Gastrocnemius medialis (tissue), 4 donors: ENCODE results near the gene HNRNPUL1. TPM values are rescaled to one million over a fixed set of nuclear protein-coding genes. Genes with fewer than 3 reads are reported as not detected.

Experiments used
- ATAC-seq, 2 donors: fragments of 150-250 bp; one replicate each; pipeline ENCODE4 v1.9.1; 2016
- DNase-seq, 2 donors: peaks; one replicate each; pipeline ENCODE4 v3.0.0-alpha.2; 2019
- H3K27ac ChIP-seq, 4 donors: fragments of 200-600 bp; sonication (generic); 1 replicate in 1 of 4; 2 replicates in 3 of 4; pipeline ENCODE4 v1.5.1; 2016 to 2018; ENCODE audit warnings: mild to moderate bottlenecking in 2 of 4, moderate library complexity in 1 of 4
- H3K27me3 ChIP-seq, 3 donors: fragments of 200-600 bp; sonication (generic) in 2 of 3; 1 replicate in 1 of 3; 2 replicates in 2 of 3; pipeline versions ENCODE4 v1.5.1 to v1.6.0; 2016 to 2019; ENCODE audit warnings: mild to moderate bottlenecking in 1 of 3, moderate library complexity in 1 of 3
- H3K36me3 ChIP-seq, 2 donors: fragments of 200-600 bp; sonication (generic) in 1 of 2; one replicate each; pipeline ENCODE4 v1.5.1; 2017 to 2018
- H3K4me1 ChIP-seq, 2 donors: fragments of 200-600 bp; sonication (generic) in 1 of 2; one replicate each; pipeline ENCODE4 v1.5.1; 2016 to 2017; ENCODE audit warnings: mild to moderate bottlenecking in 2 of 2
- H3K4me3 ChIP-seq, 4 donors: fragments of 200-600 bp; sonication (generic) in 3 of 4; 1 replicate in 1 of 4; 2 replicates in 3 of 4; pipeline ENCODE4 v1.5.1; 2016 to 2019; ENCODE audit warnings: mild to moderate bottlenecking in 2 of 4
- H3K9me3 ChIP-seq, 3 donors: fragments of 200-600 bp; sonication (generic) in 2 of 3; 1 replicate in 1 of 3; 2 replicates in 2 of 3; pipeline ENCODE4 v1.5.1; 2016 to 2019
- POLR2A ChIP-seq, 2 donors: fragments of 450-650 bp; IDR thresholded peaks; one replicate each; pipeline ENCODE4 v1.6.1; 2017; ENCODE audit warnings: antibody characterized with exemption in 2 of 2, mild to moderate bottlenecking in 2 of 2, moderate library complexity in 2 of 2
- in situ Hi-C, 4 donors: fragments of 200-750 bp; cut with MboI; loops; one replicate each; pipeline versions ENCODE4 v1.15.0 to v1.8.0; 2017; ENCODE audit warnings: low sequenced_read_pairs in 4 of 4
- intact Hi-C: fragments of 100-400 bp; cut with DNase I; formaldehyde crosslinking; loops from one replicate; pipeline ENCODE4 v1.15.1; 2023; ENCODE audit warnings: low total_unique reads
- total RNA-seq, 4 donors: library from RNA; depleted of rRNA; stranded (reverse); fragments of >200 nt; gene quantifications; one replicate each; pipeline versions ENCODE4 v1.1.0 to v1.2.3, GENCODE V29; 2016
- TF ChIP-seq, protein P1 (sequence below), 5 experiments: fragments of 450-650 bp in 3 of 5; fragments of 200-600 bp in 2 of 5; sonication (generic) in 2 of 5; IDR thresholded peaks in 4 of 5; conservative IDR thresholded peaks in 1 of 5; 1 replicate in 4 of 5; 2 replicates in 1 of 5; pipeline ENCODE4 v1.5.1; 2016 to 2019; ENCODE audit warnings: antibody characterized with exemption in 5 of 5, mild to moderate bottlenecking in 3 of 5, moderate library complexity in 3 of 5

The HNRNPUL1 gene
- total RNA-seq, 4 donors from 2014 or later = 49.5 to 101 (median 92.4) TPM

DNA sequence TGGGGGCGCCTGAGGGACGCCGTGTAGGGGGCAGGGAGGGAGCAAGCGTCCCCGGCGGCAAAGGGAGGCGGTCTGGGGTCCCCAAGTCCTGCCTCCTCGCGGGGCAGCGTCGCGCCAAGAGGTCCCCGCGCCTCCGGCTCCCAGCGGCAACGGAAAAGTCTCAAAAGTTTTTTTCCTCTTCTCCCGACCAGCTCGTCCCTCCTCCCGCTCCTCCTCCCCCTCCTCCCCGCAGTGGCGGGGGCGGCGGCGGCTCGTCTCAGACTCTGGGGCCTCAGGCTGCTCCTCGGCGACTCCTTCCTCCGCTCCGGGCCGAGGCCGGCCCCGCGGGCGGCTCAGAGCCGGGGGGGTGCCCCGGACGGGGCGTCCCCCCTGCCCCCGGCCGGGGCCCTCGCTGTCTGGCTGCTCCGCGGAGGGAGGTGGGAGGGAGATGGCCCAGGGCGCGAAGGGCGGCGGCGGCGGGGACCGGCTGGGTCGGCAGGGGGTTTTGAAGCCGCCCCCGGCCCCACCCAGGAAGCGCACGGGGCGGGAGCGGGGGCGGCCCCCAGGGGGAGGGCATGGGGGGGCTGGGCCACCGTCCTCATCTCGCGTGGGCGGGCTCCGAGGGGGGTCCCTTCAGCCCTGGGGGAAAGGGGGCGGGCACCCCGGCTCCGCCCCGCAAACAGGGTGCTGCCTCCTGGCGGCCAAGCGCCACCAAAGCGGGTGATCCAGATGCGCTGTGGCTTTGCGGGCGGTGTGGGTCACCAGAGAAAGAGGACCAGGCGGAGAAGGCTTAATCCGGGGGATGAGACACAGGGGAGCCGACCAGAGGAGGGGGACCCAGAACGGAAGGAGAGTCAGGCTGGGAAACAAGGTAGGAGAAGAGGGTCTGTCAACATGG is 89.5 kb downstream of the HNRNPUL1 start, which contains the start of gene TGFB1:
Gene TGFB1, minus strand, starts transcription at position 457 of the 877 bp plus-strand sequence. CDS start 878 bp downstream, outside the sequence.
- TF ChIP-seq, protein P1, sequence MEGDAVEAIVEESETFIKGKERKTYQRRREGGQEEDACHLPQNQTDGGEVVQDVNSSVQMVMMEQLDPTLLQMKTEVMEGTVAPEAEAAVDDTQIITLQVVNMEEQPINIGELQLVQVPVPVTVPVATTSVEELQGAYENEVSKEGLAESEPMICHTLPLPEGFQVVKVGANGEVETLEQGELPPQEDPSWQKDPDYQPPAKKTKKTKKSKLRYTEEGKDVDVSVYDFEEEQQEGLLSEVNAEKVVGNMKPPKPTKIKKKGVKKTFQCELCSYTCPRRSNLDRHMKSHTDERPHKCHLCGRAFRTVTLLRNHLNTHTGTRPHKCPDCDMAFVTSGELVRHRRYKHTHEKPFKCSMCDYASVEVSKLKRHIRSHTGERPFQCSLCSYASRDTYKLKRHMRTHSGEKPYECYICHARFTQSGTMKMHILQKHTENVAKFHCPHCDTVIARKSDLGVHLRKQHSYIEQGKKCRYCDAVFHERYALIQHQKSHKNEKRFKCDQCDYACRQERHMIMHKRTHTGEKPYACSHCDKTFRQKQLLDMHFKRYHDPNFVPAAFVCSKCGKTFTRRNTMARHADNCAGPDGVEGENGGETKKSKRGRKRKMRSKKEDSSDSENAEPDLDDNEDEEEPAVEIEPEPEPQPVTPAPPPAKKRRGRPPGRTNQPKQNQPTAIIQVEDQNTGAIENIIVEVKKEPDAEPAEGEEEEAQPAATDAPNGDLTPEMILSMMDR (IDR thresholded peaks at IDR 0.05 in 4 of 5, conservative IDR thresholded peaks at IDR 0.05 in 1 of 5) = peak; percentile 37 to 80 (median 77)
- peak; percentile 40 to 58 for TF ChIP-seq POLR2A (IDR thresholded peaks at IDR 0.05)
- Histone ChIP-seq H3K4me3 (peak within 1 kb of the TSS; percentile 67 to 76 (median 73)), H3K9me3 (no peaks in the 10 kb centered on the region), H3K27me3 (peaks cover 27 to 48% (median 45%) of the 10 kb centered on the region in 3 donors), H3K27ac (peak within 1 kb of the TSS; percentile 75 to 80 (median 80)), H3K36me3 (no peaks in the 10 kb centered on the region), H3K4me1 (peaks cover 0 to 32% of the 10 kb centered on the region in 2 donors)
- ATAC-seq (peak; percentile 50 to 56), DNase-seq (peak; percentile 63)
- in situ Hi-C loops (no loop called here), intact Hi-C loops (loop anchor here (2.0 to 5.0 kb wide), 2 partner anchors 27 to 151 kb away; no protein-coding TSS in a partner anchor)

- DNase-seq = no peak
- in situ Hi-C loops = no loop called here
- peak overlapping the region; percentile 67 to 76 (median 73) for H3K4me3 ChIP-seq
- H3K36me3 ChIP-seq = no peaks in the 10 kb centered on the region
- TF ChIP-seq POLR2A (IDR thresholded peaks at IDR 0.05) = no peak
- TF ChIP-seq, protein P1 (IDR thresholded peaks at IDR 0.05 in 4 of 5, conservative IDR thresholded peaks at IDR 0.05 in 1 of 5) = no peak
- peaks cover 27 to 48% (median 45%) of the 10 kb centered on the region in 3 donors for H3K27me3 ChIP-seq
- peak overlapping the region; percentile 75 to 80 (median 80) for H3K27ac ChIP-seq
- no peak for ATAC-seq
- intact Hi-C loops = loop anchor here (5.0 kb wide), 1 partner anchor 152 kb away; no protein-coding TSS in a partner anchor
- peaks cover 0 to 32% of the 10 kb centered on the region in 2 donors for H3K4me1 ChIP-seq
- no peaks in the 10 kb centered on the region for H3K9me3 ChIP-seq
Observed at GRCh38 chr19:41354343-41354953, 90.3 kb downstream of the HNRNPUL1 start.

DNA sequence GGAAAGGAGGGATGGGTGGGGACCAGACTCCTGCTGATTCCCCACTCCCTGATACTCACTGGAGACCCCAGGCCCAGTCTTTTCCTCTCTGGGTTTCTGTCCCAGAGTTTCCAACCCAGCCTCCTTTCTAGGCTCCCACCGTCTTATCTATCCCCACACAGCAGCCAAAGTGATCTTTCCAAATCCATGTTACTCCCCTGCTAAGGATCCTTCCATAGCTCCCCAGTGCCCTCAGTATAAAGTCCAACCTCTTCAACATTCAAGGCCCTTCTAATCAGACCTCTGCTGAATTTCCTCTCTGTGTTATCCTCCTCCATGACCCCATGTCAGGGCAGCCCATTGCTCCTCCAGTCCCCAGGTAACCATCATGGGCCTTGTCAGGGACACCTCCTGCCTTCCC is 90.9 kb downstream of the HNRNPUL1 start:
- TF ChIP-seq POLR2A (IDR thresholded peaks at IDR 0.05) = no peak
- TF ChIP-seq, protein P1 (IDR thresholded peaks at IDR 0.05 in 4 of 5, conservative IDR thresholded peaks at IDR 0.05 in 1 of 5) = no peak
- in situ Hi-C loops (no loop called here), intact Hi-C loops (no loop called here)
- H3K9me3 ChIP-seq = no peaks in the 10 kb centered on the region
- DNase-seq = no peak
- no peak overlapping the region for H3K4me3 ChIP-seq
- peak overlapping the region in 3 of 4 donors; percentile 33 to 79 (median 50) for H3K27ac ChIP-seq
- peaks cover 0 to 32% of the 10 kb centered on the region in 2 donors for H3K4me1 ChIP-seq
- ATAC-seq = no peak
- peaks cover 27 to 45% (median 43%) of the 10 kb centered on the region in 3 donors for H3K27me3 ChIP-seq
- H3K36me3 ChIP-seq = no peaks in the 10 kb centered on the region

DNA sequence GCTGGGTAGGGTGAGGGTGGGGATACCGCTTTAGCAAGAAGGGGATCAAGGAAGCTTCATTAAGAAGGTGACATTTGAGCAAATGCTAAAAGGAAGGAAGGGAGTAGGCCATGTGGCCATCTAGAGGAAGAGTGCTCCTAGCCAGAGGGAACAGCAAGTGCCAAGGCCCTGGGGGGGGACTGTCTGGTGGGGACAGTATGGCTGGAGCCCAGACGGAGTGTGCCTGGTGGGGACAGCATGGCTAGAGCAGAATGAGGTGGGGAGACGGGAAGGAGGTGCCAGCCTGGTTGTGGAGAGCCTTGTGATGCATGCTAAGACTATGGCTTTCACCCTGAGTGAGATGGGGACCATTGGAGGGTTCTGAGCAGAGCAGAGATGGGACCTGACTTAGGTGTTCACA is 91.6 kb downstream of the HNRNPUL1 start:
- DNase-seq (no peak), ATAC-seq (no peak)
- peaks cover 0 to 32% of the 10 kb centered on the region in 2 donors for H3K4me1 ChIP-seq

More for the DNA sequence above, 91.6 kb downstream of the HNRNPUL1 start:
- no peak overlapping the region for H3K4me3 ChIP-seq
- H3K9me3 ChIP-seq = no peaks in the 10 kb centered on the region
- no peaks in the 10 kb centered on the region for H3K36me3 ChIP-seq
- peak overlapping the region in 2 of 4 donors; percentile 33 to 50 for H3K27ac ChIP-seq
- TF ChIP-seq, protein P1 (IDR thresholded peaks at IDR 0.05 in 4 of 5, conservative IDR thresholded peaks at IDR 0.05 in 1 of 5) = no peak
- TF ChIP-seq POLR2A (IDR thresholded peaks at IDR 0.05) = no peak
- H3K27me3 ChIP-seq = peaks cover 23 to 39% (median 39%) of the 10 kb centered on the region in 3 donors
- intact Hi-C loops (no loop called here), in situ Hi-C loops (no loop called here)
